B cell (primary cell): ENCODE data around the gene NPIPA1.
"Not testable (repeated sequence)": the region's sequence is repeated elsewhere in the genome, so short reads cannot be mapped to it uniquely, and the experiment has no call there.

ENCODE experiments used
- EZH2 ChIP-seq: IDR thresholded peaks from 2 replicates; pipeline ENCODE4 v1.6.1; 2012; ENCODE audit warnings: borderline replicate concordance, low read depth, mild to moderate bottlenecking, moderate library complexity, low read length; ENCODE audit not compliant: insufficient read depth, poor library complexity, severe bottlenecking
- TF ChIP-seq, protein P1 (sequence below): fragments of 200-600 bp; IDR thresholded peaks from one replicate; pipeline ENCODE4 v1.8.0; 2022; ENCODE audit warnings: antibody characterized with exemption, mild to moderate bottlenecking

- TF ChIP-seq, protein P1, sequence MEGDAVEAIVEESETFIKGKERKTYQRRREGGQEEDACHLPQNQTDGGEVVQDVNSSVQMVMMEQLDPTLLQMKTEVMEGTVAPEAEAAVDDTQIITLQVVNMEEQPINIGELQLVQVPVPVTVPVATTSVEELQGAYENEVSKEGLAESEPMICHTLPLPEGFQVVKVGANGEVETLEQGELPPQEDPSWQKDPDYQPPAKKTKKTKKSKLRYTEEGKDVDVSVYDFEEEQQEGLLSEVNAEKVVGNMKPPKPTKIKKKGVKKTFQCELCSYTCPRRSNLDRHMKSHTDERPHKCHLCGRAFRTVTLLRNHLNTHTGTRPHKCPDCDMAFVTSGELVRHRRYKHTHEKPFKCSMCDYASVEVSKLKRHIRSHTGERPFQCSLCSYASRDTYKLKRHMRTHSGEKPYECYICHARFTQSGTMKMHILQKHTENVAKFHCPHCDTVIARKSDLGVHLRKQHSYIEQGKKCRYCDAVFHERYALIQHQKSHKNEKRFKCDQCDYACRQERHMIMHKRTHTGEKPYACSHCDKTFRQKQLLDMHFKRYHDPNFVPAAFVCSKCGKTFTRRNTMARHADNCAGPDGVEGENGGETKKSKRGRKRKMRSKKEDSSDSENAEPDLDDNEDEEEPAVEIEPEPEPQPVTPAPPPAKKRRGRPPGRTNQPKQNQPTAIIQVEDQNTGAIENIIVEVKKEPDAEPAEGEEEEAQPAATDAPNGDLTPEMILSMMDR, result not testable (repeated sequence)
- TF ChIP-seq EZH2, result not testable (repeated sequence)
Measured at GRCh38 chr16:14919837-14920600, 17.2 kb upstream of the NPIPA1 start.
